LoVo (cell line): ENCODE results near the gene MAP2K3.

Experiments
- DNase-seq: peaks from one replicate; pipeline ENCODE4 v3.0.0-alpha.2; 2016; ENCODE audit warnings: low spot score

Gene MAP2K3

DNA sequence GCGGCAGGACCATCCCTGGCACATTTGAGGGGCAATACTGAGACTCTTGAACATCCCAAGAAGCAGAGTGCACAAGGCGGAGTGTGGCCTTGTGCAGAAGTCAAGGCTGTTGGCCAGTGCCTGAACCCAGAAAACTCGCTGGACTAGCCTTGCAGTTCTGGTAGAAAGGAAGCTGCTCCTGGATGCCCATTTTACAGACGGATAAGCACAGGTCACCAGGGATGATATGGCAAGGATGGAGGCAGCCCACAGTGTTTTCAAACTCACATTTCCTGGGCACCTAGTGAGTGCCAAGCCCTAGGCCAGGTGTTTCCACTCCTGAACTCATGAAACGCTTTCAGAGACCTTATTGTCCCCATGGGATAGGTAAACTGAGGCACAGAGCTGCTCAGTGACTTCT lies 1.7 kb upstream of the MAP2K3 start:
- no peak for DNase-seq

DNA sequence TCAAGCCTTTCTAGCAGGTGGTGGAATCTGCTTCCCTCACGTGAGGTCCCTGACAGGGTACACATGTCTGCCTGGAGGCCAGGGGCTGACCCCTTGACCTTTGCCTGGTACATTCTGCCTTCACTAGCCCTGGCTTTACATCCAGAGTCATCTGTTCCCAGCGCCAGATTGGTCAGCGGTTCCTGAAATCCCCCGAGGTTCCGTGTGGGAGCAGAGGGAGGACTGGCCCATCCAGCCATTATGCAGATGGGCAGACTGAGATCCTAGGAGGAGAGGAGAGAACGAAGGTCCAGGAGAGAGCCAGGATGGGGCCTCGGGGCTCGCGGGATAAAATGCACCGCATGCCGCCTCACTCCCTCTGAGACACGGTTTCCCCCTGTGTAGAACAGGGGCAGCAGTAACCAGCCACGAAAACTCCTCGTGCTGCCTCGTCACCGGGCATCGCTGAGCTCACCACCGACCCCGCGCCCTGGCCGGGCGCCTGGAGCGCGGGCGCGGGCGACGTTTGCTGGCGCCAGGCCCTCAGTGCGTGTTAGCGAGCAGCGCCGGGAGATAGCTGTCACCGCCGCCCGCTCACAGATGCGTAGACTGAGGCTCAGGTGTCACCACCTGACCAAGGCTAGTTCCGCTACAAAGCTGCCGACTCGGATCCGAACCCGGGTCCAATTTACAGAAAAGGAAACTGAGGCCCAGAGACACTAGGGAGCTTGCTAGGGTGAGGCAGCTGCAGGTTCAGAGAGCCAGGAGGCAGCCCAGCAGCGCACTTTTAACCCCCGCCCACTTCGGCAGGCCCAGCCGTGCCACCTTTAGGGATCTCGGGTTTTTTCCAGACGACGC lies 811 bp upstream of the MAP2K3 start:
- no peak for DNase-seq

DNA sequence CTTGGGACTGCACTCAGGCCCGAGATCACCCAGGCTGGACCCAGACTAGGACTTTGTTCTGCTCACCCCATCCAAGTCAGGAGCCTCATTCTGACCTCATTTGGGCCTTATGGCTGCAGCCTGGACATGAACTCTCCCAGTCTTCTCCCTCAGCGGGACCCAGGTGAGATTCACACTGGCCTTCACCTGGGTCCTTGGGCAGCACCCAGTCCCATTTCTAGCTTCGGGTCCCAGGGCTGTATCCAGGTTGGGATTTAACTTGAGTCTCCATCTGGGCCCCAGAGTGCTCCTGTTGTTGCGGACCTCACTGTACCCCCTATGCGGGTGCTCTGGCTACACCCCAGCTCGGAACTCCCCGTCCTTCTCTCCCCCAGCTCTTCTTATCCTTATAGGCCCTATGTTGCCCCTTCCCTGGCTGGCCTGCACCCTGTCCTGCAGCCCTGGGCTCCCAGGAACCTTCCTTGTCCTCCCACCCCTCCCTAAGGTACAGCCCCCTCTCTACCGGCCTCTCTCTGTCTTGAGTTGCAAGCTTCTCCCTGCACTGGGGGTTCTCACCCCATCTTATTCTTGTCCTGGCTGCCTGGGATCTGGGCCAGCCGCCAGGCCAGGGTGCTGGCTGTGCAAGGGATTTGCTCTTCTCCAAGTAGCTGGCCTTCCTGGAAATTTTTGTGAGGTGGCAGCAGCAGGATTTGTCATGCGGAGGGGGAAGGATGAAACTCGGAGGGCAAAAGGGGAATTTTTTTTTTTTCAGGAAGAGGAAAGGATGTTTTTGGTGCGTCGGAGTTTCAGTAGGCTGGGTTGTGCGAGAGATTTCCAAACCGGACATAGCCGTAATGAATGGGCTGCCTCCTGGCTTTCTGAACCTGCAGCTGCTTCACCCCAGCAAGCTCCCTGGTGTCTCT lies 904 bp downstream of the MAP2K3 start:
- DNase-seq: no peak

GRCh38 chr17:21286066-21286770 lies 1.7 kb downstream of the MAP2K3 start:
- DNase-seq: peak; percentile 88

DNA sequence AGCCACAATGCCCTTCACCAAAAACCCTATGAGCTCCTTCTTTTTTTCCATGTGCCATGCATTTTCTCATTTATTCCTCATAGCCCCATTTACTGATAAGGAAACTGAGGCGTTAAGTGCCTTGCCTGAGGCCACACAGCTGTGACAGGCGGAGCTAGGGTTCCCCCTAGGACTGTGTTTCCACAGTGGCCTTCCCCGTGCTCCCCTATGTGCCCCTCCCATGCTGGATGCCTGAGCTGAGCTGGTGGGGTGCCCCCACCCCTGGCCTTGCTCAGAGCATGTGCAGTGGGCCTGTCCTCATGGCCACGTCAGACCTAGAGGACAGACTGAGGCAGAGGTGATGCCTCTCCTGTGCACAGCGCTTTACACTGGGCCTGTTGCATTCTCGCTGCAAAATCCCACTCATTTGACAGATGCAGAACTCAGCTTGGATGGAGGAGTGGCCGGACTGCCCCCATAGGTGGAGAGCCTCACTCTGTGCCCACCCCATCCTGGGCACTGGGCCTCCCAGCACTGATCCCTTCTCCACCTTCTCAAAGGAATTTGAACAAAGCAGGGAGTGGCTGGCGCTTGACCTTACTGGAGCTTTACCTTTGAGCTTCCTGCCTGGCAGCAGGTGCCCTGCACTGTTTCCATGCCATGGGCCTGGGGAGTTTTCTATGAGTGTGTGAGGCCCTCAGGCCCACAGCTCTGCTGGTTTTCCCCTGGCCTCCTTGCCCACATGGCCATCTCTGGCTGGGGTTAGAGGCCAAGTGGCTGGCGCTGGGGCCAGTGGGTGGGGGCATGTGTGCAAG lies 2.6 kb downstream of the MAP2K3 start:
- peak; percentile 68 for DNase-seq

DNA sequence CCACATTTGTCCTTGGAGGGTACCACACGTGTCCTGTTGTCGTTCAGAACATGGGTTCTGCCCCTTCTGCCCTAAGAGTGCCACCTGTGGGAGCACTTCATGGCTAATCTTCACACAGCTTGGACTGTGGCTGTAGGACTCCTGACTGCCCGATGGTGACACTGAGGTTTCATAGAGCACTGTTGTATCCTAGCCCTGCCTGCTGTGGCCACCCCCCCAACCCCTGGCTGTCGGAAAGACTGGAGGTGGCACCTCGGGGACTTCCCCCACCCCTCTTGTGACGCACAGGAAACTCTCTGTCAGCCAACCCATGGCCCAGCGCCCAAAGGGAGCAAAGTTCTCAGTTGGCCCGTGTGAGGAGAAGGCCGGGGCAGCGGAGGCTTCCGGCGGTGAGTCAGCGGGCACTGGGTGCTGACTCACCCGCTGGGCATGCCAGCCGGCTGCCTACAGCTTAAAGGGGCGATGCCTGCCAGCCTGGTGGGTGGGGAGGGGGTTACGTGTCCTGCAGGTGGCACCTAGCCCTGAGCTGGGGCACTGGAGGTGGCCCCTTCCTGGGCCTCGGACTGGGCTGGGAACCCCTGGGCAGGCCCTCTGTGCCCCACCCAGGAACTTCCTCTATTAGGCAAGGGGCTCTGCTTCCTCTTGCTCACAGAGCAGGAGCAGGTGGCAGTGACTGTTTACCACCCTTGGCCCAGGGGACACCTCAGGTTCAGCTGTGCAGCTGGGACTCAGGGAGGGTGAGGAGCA lies 3.4 kb downstream of the MAP2K3 start:
- peak; percentile 97 for DNase-seq

- no peak for DNase-seq
Measured at GRCh38 chr17:21288571-21289017, 4.1 kb downstream of the MAP2K3 start.

GRCh38 chr17:21289175-21289901 lies 4.8 kb downstream of the MAP2K3 start:
- DNase-seq: no peak

- DNase-seq: no peak
Measured at GRCh38 chr17:21289902-21290571, 5.5 kb downstream of the MAP2K3 start.

DNA sequence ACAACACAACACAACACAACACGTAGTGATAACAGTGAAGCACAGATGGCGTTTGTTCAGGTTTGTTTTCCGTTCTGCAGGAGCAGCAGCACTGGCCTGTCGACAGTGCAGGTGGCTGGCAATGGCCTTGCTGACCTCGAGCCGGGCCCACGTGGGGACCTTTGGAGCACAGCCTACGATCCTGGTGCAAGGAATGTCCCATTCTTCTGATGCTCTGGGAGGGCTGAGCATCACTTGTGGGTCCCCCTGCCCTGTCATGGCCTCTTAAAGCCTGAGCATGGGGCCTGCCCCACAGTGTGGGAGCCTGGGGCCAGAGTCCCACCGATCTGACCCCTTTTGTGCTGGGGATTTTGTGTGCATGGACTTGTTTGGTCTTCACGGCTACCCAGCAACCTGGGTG lies 6.8 kb downstream of the MAP2K3 start:
- DNase-seq: no peak

DNA sequence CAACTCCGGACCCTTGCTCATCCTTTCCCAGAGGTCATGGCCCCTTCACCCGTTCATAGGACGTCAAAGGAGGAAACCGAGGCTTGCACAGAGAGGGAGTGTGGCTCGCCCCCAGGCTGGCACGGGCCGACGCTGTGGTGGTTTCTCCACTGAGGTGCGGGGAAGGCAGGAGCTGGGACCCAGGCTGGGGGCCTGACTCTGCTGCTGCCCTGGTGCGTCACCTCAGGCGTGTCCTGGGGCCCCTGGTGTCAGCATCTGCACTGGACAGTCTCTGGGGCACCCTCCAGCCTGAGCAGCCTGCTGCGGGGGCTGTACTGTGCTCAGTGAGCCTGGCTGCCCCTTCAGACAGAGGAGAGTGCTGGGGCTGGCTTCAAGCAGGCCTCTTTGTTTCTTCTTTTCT lies 7.4 kb downstream of the MAP2K3 start:
- no peak for DNase-seq

GRCh38 chr17:21292867-21293830 lies 8.6 kb downstream of the MAP2K3 start:
- no peak for DNase-seq

DNA sequence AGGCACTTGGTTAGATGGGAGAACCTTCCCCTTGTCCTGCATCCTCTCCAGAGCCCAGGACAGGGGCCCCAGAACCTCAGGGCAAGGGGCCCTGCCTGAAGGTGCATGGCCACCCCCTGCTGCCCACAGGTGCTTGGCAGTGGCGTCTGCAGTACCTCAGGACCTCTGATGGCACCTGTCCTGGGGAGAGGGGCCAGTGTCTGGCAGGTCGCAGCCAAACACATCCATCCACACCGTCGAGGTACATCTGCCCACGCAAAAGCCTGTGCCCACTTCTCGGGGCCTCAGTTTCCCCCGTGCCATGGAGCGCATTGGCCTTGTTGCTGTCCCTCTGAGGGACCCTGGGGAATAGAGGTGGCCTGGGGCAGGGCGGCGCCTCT lies 9.3 kb downstream of the MAP2K3 start:
- DNase-seq: no peak

DNA sequence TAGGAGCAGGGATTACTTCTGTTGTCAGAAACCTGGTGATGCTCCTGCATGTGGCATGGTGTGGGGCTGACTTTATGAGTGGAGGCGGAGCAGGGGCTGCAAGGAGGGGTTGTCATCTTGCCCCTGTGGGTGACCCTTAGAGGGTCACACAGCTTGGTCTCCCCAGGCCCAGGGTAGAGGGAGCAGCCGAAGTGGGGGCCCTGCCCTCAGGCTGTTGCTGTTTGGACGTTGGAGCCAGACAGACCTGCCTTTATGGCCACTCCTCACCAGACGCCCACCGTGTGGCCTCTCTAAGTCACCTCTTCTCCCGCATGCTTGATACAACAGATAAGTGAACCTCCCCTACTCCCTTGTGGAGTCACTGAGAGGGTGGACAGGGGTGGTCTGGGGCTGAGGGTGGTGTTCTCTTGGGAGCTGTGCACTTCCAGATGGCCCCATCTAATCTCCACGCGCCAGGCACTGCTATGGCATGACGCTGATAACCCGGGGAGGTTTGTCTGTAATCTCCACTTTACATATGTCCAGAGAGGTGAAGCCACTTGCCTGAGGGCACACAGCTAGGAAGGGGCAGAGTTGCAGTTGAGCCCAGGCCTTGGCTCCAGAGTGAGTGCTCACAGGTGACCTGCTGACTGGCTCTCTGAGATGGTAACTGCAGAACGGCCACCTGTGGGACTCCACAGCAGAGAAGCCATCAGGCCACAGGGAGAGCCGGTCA lies 10.0 kb downstream of the MAP2K3 start:
- DNase-seq: no peak

DNA sequence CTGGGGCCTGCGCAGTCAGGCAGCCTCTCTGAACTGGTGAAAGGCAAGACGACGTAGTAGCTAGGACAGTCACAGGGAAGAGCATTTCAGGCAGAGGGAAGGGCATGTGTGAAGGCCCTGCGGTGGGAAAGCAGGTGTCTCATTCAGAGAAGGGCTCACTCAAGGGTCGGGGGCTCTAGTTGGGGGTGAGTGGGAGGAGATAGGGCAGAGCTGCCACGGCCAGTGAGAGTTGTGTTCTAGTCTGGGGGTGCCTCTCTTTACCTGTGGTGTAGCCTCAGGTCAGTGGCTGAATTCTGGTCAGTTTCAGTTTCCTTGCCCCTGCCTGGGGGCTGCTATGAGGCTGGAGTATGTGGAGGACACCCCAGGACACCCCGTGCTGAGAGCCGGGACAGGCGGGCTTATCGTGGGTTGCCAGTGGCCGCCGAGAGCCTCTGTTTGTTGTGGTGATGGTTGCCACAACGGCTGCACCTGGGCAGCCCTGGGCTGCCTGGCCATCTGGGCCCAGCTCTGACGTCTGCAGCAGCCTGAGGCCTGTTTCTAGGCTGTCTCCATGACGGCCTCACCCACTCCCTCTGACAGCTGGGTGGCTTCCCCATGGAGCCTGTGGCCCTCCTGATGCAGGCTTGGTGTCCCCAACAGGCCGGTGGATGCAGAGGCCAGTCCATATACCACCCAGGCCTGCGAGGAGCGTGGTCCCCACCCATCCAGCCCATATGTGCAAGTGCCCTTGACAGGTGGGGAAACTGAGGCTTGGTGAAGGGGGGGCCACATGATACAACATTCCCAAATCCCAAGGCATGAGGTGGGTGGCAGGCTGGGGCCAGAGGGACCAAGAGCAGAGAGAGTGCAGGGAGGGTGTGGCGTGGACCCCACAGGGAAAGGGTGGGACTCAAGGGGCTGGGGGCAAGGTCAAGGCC lies 10.8 kb downstream of the MAP2K3 start:
- DNase-seq: no peak
